ENCODE results near the gene C8B.

C8B gene

DNA sequence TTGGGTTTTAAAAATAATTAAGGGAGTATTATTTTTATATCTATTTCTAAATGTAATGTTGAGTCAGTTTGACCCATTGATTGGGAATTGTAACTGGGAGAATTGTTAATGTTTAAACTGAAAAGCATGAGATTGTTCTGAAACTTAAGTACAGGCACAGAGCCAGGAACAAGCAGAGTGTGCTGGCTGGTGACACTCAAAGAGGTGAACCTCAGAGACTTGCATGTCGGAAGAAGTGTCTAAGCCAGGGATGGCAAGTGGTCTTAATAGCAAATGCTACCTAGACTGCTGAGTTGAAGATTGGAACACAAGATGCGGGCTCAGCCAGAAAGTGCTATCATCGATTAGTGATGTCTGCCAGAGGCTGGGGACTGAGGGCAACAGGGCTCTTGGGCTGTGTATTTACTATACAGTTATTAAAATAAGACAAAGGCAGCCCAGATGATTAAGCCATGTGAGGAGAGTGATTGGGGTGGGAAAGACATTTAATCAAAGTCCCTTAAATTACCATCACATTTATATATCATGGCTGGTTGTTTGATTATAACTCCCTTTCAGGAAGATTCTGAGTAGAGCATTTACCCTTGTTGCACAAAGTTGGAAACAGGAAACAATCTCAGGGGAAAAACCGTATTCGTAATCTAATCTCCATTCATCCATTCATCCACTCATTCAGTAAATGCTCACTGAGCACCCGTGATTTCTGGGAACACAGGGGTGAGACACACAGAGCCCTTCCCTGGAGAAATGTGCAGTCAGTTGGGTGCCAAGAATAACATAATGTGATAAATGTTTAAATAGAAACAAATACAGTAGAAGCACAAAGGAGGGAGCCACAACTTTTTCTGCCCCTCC is 68.4 kb downstream of the C8B start:
- DNase-seq: no peak

DNA sequence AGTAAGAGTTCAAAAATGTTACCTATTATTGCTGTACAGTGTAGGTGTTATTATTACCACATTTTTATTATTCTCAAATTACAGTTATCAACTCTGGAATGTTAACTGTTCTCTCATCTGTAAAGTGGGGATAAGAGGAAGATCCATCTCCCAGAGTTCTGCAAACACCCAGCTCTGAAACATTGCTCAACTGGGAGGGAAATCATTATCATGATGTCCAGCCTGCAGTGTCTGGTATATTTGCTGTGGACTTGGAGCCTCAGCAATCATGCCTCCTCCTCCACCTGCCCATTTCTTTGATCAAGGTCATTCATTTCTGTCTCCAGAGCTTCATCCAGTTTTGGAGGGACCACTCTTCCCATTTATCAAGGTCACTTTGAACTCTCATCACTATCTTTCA is 71.8 kb downstream of the C8B start:
- DNase-seq: no peak

- no peak for DNase-seq
These were observed 75.6 kb downstream of the C8B start for GRCh38 chr1:56890229-56890628.

- no peak for DNase-seq
These were observed 84.4 kb downstream of the C8B start for GRCh38 chr1:56881417-56881816.

DNA sequence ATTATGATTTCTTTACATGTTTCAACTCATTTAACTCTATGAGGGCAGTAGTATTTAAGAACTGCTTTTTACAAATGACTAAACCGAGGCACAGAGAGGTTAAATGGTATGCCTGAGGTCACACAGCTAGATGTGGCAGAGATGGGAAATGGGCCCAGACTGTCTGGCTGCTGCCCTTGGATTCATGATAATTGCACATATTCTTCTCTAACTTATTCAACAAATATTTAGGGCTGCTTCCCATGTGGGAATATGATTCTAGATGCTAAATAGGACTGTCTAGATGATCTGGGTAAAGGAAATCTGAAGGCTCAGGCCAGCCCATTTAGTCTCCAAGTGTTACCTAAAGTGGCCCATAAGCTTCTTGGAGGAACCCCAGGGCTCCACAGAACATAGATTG is 85.0 kb downstream of the C8B start:
- no peak for DNase-seq
